ENCODE measurements around the gene RARA.

DNA sequence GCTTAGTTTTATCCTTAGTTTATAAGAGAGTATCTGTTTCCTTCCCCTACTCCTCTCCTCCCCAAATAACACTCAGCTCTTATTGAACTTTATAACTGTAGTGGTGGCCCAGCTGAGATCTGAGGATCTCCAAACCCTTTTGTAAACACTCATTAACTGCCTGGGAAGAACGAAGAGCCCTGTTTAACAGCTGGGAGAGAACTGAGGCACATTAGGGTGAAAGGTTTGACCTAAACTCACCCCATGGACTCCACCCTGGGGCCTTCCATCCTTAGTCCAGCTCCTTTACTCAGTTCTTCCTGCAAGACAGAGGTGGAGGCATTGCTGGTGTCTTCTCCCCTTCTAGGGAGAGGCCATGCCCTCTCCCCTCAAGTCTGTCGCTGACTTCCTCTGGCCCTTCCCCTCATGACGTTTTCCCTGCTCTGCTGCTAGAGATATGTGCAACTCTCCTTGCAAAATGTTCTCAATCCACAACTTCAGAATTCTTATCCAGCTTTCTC, 1.2 kb upstream of the RARA start:
- no peak for TF ChIP-seq BACH2 (CRISPR knock-in tag; IDR thresholded peaks at IDR 0.05; ENCODE audit: borderline replicate concordance)
- no peak for TF ChIP-seq SNAI2 (CRISPR knock-in tag; IDR thresholded peaks at IDR 0.05)
- no peak for TF ChIP-seq GLIS3 (CRISPR knock-in tag; IDR thresholded peaks at IDR 0.05)
- TF ChIP-seq, protein P1, sequence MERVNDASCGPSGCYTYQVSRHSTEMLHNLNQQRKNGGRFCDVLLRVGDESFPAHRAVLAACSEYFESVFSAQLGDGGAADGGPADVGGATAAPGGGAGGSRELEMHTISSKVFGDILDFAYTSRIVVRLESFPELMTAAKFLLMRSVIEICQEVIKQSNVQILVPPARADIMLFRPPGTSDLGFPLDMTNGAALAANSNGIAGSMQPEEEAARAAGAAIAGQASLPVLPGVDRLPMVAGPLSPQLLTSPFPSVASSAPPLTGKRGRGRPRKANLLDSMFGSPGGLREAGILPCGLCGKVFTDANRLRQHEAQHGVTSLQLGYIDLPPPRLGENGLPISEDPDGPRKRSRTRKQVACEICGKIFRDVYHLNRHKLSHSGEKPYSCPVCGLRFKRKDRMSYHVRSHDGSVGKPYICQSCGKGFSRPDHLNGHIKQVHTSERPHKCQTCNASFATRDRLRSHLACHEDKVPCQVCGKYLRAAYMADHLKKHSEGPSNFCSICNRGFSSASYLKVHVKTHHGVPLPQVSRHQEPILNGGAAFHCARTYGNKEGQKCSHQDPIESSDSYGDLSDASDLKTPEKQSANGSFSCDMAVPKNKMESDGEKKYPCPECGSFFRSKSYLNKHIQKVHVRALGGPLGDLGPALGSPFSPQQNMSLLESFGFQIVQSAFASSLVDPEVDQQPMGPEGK (CRISPR knock-in tag; IDR thresholded peaks at IDR 0.05; ENCODE audit: borderline replicate concordance), result no peak
- no peak for TF ChIP-seq TOX (CRISPR knock-in tag; IDR thresholded peaks at IDR 0.05; ENCODE audit: borderline replicate concordance)
- no peak for TF ChIP-seq ZNF565 (CRISPR knock-in tag; conservative IDR thresholded peaks at IDR 0.05; ENCODE audit: low read depth)
- TF ChIP-seq RARB (CRISPR knock-in tag; IDR thresholded peaks at IDR 0.05), result no peak
- TF ChIP-seq CSDC2 (CRISPR knock-in tag; IDR thresholded peaks at IDR 0.05), result no peak
- TF ChIP-seq TCF4 (CRISPR knock-in tag; IDR thresholded peaks at IDR 0.05; ENCODE audit: borderline replicate concordance), result no peak
- no peak for TF ChIP-seq ESRRG (CRISPR knock-in tag; IDR thresholded peaks at IDR 0.05)
